ENCODE measurements around the gene BAIAP2.

Gene BAIAP2

DNA sequence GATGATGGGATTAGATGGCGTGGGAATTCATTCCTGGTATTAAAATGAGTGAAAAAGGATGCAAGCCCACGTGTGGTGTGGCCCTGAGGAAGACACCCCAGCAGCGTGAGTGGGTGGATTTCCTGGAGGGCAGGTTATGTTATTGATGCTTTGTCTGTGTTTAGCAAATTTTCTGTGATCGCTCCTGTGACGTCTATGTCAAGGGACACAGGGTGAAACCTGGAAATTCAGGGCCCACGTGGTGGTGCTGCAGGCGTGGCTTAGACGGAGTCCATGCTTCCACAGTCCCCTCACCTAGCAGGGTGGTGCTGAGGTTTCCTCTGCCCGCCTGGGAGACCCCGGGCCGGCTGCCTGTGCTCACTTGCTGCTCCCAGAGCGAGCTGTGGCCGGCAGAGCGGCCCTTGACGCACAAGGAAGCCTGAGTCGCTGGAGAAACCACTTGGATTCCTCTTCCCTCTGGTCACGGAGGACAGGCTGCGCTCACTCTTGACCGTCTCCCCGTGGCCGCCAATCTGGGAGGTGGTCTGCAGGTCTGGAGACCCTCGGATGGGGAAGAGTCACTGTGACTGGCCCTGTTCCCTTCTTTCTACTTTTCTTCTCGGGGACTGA lies 23.4 kb downstream of the BAIAP2 start:
- Mint-ChIP-seq H3K27ac (no peak overlapping the region), H3K9me3 (no peaks in the 10 kb centered on the region), H3K4me1 (peaks cover 12% of the 10 kb centered on the region), H3K36me3 (no peaks in the 10 kb centered on the region), H3K4me3 (no peak overlapping the region)
- DNase-seq (ENCODE audit: low spot score in 2 of 2) (no peak), ATAC-seq (no peak)

- Mint-ChIP-seq H3K27ac (no peak overlapping the region), H3K4me3 (no peak overlapping the region), H3K4me1 (peaks cover 18% of the 10 kb centered on the region), H3K36me3 (no peaks in the 10 kb centered on the region), H3K9me3 (no peaks in the 10 kb centered on the region)
- ATAC-seq = no peak
- DNase-seq (ENCODE audit: low spot score in 2 of 2) = no peak
Observed at GRCh38 chr17:81059026-81059425, 24.1 kb downstream of the BAIAP2 start.

- H3K9me3 Mint-ChIP-seq = no peaks in the 10 kb centered on the region
- no peak overlapping the region for H3K4me3 Mint-ChIP-seq
- no peak overlapping the region for H3K27ac Mint-ChIP-seq
- DNase-seq (ENCODE audit: low spot score in 2 of 2) = no peak
- ATAC-seq = no peak
- H3K36me3 Mint-ChIP-seq = no peaks in the 10 kb centered on the region
- peaks cover 21% of the 10 kb centered on the region for H3K4me1 Mint-ChIP-seq
Observed at GRCh38 chr17:81060416-81060815, 25.5 kb downstream of the BAIAP2 start.

GRCh38 chr17:81061027-81061735 lies 26.2 kb downstream of the BAIAP2 start:
- Mint-ChIP-seq H3K4me1 (peaks cover 21% of the 10 kb centered on the region), H3K36me3 (no peaks in the 10 kb centered on the region), H3K9me3 (no peaks in the 10 kb centered on the region), H3K4me3 (no peak overlapping the region), H3K27ac (no peak overlapping the region)
- ATAC-seq (no peak), DNase-seq (ENCODE audit: low spot score in 2 of 2) (no peak)

DNA sequence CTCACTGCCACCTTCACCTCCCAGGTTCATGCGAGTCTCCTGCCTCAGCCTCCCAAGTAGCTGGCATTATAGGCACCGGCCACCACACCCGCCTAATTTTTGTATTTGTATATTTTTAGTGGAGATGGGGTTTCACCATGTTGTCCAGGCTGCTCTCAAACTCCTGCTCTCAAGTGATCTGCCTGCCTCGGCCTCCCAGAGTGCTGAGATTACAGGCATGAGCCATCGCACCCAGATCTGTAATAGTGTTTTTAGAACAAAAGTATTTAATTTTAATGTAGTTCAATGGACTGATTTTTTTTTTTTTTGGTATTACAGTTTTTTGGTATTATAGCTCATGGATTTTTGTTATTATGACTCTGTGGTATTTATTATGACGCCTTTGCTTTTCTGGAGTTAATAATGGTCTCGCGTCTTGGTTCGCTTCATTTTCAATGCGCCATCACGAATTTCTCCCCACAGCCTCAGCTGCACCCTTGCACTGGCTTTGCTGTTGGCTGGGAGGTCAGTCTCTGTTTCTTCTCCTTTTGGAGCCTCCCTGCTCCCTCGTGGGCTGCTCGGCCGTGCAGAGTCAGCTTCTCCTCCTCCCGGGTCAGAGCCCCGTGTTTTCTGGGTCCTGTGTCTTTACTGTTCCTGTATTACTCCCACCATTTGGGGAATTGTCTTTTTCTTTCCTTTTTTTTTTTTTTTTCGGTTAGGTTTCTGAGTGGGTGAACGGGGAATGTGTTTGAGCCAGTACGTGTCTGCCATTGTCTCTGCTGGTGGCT lies 27.2 kb downstream of the BAIAP2 start:
- H3K27ac Mint-ChIP-seq = no peak overlapping the region
- ATAC-seq = no peak
- no peaks in the 10 kb centered on the region for H3K36me3 Mint-ChIP-seq
- DNase-seq (ENCODE audit: low spot score in 2 of 2) = no peak
- peaks cover 21% of the 10 kb centered on the region for H3K4me1 Mint-ChIP-seq
- H3K9me3 Mint-ChIP-seq = no peaks in the 10 kb centered on the region
- no peak overlapping the region for H3K4me3 Mint-ChIP-seq

DNA sequence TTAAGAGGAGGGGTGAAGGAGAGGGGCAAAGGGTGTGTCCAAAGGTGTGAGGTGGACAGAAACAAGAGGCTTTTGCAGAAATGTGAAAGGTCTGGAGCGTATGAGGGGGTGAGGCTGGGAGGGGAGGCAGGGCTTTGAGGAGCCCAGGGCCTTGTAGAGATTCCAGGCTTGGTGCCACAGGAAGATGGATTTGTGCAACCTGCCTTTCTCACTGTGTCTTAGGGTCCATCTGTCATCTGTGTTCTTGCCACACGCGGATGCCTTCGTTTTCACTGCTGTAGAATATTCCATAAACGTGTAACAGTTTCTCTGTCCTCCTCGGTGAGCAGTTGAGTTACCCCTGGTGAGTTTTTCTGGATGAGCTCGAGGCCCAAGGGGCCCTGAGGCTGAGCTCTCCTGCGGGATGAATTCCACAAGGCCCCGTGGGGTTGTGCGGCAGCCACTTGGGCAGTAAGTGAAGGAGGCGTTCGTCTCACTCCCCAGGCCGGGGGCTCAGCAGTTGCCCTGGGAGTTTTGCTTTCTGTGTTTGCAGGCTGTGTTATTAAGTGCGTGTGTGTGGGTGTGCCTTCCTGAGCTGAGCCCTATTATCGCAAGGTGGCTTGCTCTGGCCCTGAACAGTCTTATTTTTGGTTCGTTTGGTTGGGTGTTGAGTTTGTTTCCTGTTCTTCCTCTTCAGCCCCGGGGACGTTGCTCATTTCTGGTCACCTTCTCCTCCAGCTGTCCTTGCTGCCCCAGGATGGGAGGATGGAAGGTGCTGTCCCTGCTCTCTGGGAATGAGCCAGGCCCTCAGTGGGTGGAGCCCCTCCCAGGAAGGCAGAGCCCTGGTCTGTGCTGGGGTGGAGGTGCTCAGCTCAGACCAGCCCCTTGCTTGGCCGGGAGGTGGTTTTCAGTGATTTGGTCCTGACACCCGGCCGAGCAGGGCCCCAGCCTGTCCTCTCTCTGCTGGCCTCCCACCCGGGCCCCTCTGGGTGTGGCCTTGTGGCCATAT lies 28.4 kb downstream of the BAIAP2 start:
- ATAC-seq (no peak), DNase-seq (ENCODE audit: low spot score in 2 of 2) (no peak)
- Mint-ChIP-seq H3K9me3 (no peaks in the 10 kb centered on the region), H3K4me1 (peaks cover 21% of the 10 kb centered on the region), H3K36me3 (no peaks in the 10 kb centered on the region), H3K4me3 (no peak overlapping the region), H3K27ac (peak overlapping the region; percentile 23)

DNA sequence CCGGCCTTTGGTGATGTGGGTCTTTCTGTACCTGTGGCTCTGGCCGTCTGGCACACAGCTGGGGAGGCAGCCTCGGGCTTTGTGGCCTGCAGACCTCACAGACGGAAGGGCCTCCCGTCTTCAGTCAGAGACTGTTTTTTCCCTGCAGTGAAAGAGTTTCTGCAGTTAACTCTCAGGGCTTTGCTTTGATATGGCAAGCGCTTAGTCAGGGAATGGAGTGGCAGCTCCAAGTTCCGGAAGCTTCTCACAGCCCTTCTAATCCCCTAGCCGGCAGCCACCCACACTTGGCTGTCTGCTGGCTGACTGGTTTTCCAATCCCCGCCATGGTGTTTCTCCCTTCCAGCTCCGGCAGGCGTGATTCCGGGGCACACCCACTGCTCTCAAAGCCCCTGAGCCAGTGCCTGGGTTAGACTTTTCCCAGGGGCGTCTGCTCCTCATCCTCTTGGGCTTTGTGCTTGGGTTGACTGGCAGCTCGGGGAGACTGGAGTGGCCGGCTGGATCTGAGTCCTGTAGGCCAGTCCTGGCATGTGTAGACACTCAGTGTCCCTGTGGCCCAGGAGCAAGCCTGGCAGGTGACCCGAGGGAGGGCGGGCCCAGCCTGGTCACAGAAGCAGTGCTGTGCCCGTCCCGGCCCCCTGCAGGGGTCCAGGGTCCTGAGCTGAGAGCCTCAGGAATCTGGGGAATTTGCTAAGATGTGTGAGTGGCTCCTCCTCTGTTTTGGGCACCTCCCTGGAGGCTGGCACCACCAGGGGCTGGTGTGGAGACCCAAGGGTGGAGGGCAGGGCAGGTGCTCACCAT lies 29.9 kb downstream of the BAIAP2 start:
- DNase-seq (ENCODE audit: low spot score in 2 of 2) (no peak), ATAC-seq (no peak)
- H3K9me3 Mint-ChIP-seq = no peaks in the 10 kb centered on the region
- no peaks in the 10 kb centered on the region for H3K36me3 Mint-ChIP-seq
- H3K4me1 Mint-ChIP-seq = peaks cover 21% of the 10 kb centered on the region
- no peak overlapping the region for H3K27ac Mint-ChIP-seq
- H3K4me3 Mint-ChIP-seq = no peak overlapping the region

DNA sequence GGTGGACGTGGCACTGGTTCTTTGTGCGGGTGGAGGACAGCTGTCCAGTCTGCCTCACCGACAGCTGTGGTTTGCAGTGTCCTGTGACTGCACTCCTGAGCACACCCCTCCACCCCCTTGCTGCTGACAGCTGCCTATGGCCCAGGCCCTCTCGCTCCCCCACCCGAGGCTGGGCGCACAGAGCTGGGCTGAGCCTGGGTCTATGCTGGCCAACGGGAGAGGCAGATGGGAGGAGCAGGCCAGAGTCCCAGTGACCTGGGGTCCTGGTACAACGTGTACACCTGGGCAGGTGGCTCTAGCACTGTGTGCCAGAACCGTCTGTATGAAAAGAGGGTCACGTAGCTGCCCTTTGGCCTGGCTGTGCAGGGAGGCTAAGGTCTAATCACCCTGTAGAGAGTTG lies 30.5 kb downstream of the BAIAP2 start:
- Mint-ChIP-seq H3K4me3 (no peak overlapping the region), H3K9me3 (no peaks in the 10 kb centered on the region), H3K27ac (no peak overlapping the region), H3K36me3 (no peaks in the 10 kb centered on the region), H3K4me1 (peaks cover 21% of the 10 kb centered on the region)
- no peak for ATAC-seq
- no peak for DNase-seq (ENCODE audit: low spot score in 2 of 2)

DNA sequence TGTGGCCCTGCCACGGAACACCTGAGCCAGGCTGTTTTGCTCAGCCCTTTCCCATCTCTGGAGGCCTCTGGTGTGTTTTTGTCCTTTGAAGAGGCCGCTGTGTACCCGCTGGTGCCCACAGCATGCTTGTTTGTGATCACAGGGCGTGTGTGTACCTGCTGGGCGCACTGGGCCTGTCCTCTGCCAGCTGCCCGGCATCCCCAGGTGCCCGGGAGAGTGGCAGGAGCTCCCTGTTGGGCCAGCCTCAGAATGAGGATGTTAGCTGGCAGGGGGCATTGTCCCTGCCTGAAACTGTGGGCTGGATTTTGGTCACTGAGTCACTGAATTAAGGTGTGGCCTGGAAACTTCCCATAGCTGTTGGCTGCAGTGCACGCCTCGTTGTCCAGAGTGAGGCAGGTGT lies 31.1 kb downstream of the BAIAP2 start:
- Mint-ChIP-seq H3K4me1 (peaks cover 21% of the 10 kb centered on the region), H3K9me3 (no peaks in the 10 kb centered on the region), H3K4me3 (no peak overlapping the region), H3K36me3 (no peaks in the 10 kb centered on the region), H3K27ac (no peak overlapping the region)
- DNase-seq (ENCODE audit: low spot score in 2 of 2) (no peak), ATAC-seq (no peak)

- no peaks in the 10 kb centered on the region for H3K36me3 Mint-ChIP-seq
- H3K9me3 Mint-ChIP-seq = no peaks in the 10 kb centered on the region
- H3K27ac Mint-ChIP-seq = no peak overlapping the region
- H3K4me3 Mint-ChIP-seq = no peak overlapping the region
- ATAC-seq = no peak
- H3K4me1 Mint-ChIP-seq = peaks cover 21% of the 10 kb centered on the region
- DNase-seq (ENCODE audit: low spot score in 2 of 2) = no peak
Observed at GRCh38 chr17:81066771-81067315, 31.9 kb downstream of the BAIAP2 start.

DNA sequence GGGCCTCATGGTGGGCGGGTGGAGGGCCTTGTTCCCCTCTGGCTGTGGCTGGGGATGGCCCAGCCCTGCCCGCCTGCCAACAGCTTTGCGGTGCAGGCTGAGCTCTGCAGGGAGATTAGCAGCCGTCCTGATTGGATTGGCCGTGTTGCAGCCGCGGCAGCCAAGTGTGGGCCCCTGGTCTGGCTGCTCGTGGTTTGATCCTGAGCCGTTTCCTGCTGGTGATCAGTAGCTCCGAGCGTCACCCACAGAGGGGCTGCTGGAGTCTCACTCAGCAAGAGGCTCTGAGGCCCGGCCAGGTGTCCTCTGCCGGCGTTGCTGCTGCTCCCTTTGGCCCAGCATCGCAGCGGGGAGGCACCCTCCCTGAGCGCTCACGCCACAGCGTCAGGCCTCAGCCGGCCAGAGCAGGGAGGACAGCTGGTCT lies 32.5 kb downstream of the BAIAP2 start:
- no peak overlapping the region for H3K4me3 Mint-ChIP-seq
- no peaks in the 10 kb centered on the region for H3K36me3 Mint-ChIP-seq
- no peak overlapping the region for H3K27ac Mint-ChIP-seq
- no peaks in the 10 kb centered on the region for H3K9me3 Mint-ChIP-seq
- ATAC-seq (no peak), DNase-seq (ENCODE audit: low spot score in 2 of 2) (no peak)
- H3K4me1 Mint-ChIP-seq = peaks cover 18% of the 10 kb centered on the region

GRCh38 chr17:81068411-81069134 lies 33.6 kb downstream of the BAIAP2 start:
- peaks cover 7% of the 10 kb centered on the region for H3K4me1 Mint-ChIP-seq
- H3K36me3 Mint-ChIP-seq = no peaks in the 10 kb centered on the region
- no peak for ATAC-seq
- no peak overlapping the region for H3K4me3 Mint-ChIP-seq
- no peak for DNase-seq (ENCODE audit: low spot score in 2 of 2)
- H3K27ac Mint-ChIP-seq = no peak overlapping the region
- no peaks in the 10 kb centered on the region for H3K9me3 Mint-ChIP-seq

DNA sequence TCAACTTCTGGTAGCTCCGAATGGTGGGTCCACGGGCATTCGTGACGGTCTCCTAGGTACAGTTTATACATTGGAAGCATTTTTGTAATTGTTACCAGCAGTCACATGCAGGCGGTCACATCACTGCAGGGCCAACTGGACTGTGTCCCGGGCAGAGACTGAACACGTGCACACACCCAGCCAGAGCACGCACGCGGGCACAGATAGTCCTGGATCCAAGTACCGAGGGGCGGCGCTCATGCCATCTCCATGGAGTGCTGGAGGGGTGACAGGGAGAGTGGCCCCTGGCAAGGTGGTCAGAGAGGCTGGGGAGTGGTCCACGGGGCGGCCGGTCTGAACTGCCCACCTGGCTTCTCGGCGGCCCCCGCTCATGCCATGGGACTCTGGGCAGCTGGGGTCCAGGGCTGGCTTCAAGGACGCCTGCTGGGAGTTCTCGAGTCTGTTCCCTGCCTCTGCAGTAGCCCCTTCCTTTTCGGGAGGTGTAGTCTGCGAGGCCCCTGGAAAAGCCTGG lies 34.2 kb downstream of the BAIAP2 start:
- Mint-ChIP-seq H3K27ac (no peak overlapping the region), H3K4me3 (no peak overlapping the region), H3K9me3 (no peaks in the 10 kb centered on the region), H3K4me1 (peaks cover 1% of the 10 kb centered on the region), H3K36me3 (no peaks in the 10 kb centered on the region)
- DNase-seq (ENCODE audit: low spot score in 2 of 2) (no peak), ATAC-seq (no peak)

Measured in stimulated activated effector memory CD8-positive, alpha-beta T cell treated with anti-CD3 and anti-CD28 coated beads, Interleukin-12 subunit alpha, Interleukin-12 subunit beta, amount 100 ng/mL, for 72 hours (primary cell).